Astrocyte (in vitro differentiated cells and primary cell): ENCODE measurements around the gene MYORG.

Experiments
- EZH2 ChIP-seq: IDR thresholded peaks from 2 replicates; pipeline ENCODE4 v1.6.1; 2012; ENCODE audit warnings: mild to moderate bottlenecking, low read length, inconsistent platforms; ENCODE audit not compliant: insufficient read depth
- TF ChIP-seq, protein P1 (sequence below): IDR thresholded peaks from 2 replicates; pipeline ENCODE4 v1.5.1; 2011; ENCODE audit warnings: low read depth, mild to moderate bottlenecking, inconsistent platforms, low read length, moderate library complexity; ENCODE audit not compliant: insufficient read depth

DNA sequence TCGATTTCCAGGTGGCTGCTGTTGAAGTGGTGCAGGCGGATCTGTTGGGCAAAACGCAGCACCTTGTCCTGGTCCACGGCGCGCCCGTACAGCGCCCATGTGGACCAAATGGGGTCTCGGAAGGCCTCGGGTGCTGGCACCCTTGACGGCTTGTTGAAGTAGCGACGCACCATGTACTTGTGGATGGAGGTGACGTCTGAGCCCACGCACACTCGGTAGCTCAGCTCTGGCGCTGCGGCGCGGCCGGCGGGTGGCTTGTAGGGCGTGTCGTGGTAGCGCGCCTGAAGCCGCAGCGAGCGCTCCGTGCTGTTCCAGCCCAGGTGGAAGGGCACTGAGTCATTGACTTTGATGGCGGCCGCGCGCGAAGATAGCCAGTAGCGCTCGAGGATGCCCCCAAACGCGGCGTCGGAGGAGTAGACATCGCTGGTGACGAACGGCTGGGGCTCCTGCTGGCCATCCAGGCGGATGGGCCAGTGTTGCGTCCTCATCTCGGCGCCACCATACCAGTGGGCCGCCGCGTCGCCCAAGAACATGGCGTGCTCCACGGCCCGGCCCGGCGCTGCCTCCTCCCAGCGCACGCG lies 4.7 kb downstream of the MYORG start:
- TF ChIP-seq, protein P1, sequence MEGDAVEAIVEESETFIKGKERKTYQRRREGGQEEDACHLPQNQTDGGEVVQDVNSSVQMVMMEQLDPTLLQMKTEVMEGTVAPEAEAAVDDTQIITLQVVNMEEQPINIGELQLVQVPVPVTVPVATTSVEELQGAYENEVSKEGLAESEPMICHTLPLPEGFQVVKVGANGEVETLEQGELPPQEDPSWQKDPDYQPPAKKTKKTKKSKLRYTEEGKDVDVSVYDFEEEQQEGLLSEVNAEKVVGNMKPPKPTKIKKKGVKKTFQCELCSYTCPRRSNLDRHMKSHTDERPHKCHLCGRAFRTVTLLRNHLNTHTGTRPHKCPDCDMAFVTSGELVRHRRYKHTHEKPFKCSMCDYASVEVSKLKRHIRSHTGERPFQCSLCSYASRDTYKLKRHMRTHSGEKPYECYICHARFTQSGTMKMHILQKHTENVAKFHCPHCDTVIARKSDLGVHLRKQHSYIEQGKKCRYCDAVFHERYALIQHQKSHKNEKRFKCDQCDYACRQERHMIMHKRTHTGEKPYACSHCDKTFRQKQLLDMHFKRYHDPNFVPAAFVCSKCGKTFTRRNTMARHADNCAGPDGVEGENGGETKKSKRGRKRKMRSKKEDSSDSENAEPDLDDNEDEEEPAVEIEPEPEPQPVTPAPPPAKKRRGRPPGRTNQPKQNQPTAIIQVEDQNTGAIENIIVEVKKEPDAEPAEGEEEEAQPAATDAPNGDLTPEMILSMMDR, result no peak
- no peak for TF ChIP-seq EZH2
